Measurements from ENCODE around the gene COG5.
A peak's percentile ranks its signal among the peaks of the same experiment; 100 is the strongest.
"Not testable (repeated sequence)": the region's sequence is repeated elsewhere in the genome, so short reads cannot be mapped to it uniquely, and the experiment has no call there.

The COG5 gene

GRCh38 chr7:107269790-107270189 lies 293.9 kb downstream of the COG5 start:
- DNase-seq (ENCODE audit: low spot score) = no peak

- no peak for DNase-seq (ENCODE audit: low spot score)
Measured at GRCh38 chr7:107268594-107268993, 295.1 kb downstream of the COG5 start.

GRCh38 chr7:107267138-107267537 lies 296.6 kb downstream of the COG5 start:
- no peak for DNase-seq (ENCODE audit: low spot score)

GRCh38 chr7:107264723-107265122 lies 299.0 kb downstream of the COG5 start:
- no peak for DNase-seq (ENCODE audit: low spot score)

- no peak for DNase-seq (ENCODE audit: low spot score)
Measured at GRCh38 chr7:107262857-107263256, 300.9 kb downstream of the COG5 start.

GRCh38 chr7:107258737-107259136 lies 305.0 kb downstream of the COG5 start:
- DNase-seq (ENCODE audit: low spot score) = no peak

GRCh38 chr7:107255602-107256001 lies 308.1 kb downstream of the COG5 start:
- DNase-seq (ENCODE audit: low spot score) = no peak

GRCh38 chr7:107254398-107254985 lies 309.2 kb downstream of the COG5 start:
- no peak for DNase-seq (ENCODE audit: low spot score)

GRCh38 chr7:107253599-107253998 lies 310.1 kb downstream of the COG5 start:
- no peak for DNase-seq (ENCODE audit: low spot score)

- peak; percentile 41 for DNase-seq (ENCODE audit: low spot score)
Measured at GRCh38 chr7:107251963-107252362, 311.8 kb downstream of the COG5 start.

GRCh38 chr7:107248551-107249316 lies 315.0 kb downstream of the COG5 start:
- DNase-seq (ENCODE audit: low spot score) = no peak

- not testable (repeated sequence) for DNase-seq (ENCODE audit: low spot score)
Measured at GRCh38 chr7:107246836-107247235, 316.9 kb downstream of the COG5 start.

- no peak for DNase-seq (ENCODE audit: low spot score)
Measured at GRCh38 chr7:107244613-107245012, 319.1 kb downstream of the COG5 start.

GRCh38 chr7:107242267-107242666 lies 321.5 kb downstream of the COG5 start:
- no peak for DNase-seq (ENCODE audit: low spot score)

- no peak for DNase-seq (ENCODE audit: low spot score)
Measured at GRCh38 chr7:107237451-107237850, 326.3 kb downstream of the COG5 start.

GRCh38 chr7:107236862-107237261 lies 326.9 kb downstream of the COG5 start:
- no peak for DNase-seq (ENCODE audit: low spot score)

GRCh38 chr7:107234436-107234835 lies 329.3 kb downstream of the COG5 start:
- no peak for DNase-seq (ENCODE audit: low spot score)

GRCh38 chr7:107233981-107234380 lies 329.7 kb downstream of the COG5 start:
- no peak for DNase-seq (ENCODE audit: low spot score)

GRCh38 chr7:107233174-107233573 lies 330.5 kb downstream of the COG5 start:
- DNase-seq (ENCODE audit: low spot score) = peak; percentile 36

GRCh38 chr7:107232568-107233090 lies 331.1 kb downstream of the COG5 start:
- DNase-seq (ENCODE audit: low spot score) = peak; percentile 86

GRCh38 chr7:107230334-107230733 lies 333.4 kb downstream of the COG5 start:
- no peak for DNase-seq (ENCODE audit: low spot score)

GRCh38 chr7:107228291-107228690 lies 335.4 kb downstream of the COG5 start:
- DNase-seq (ENCODE audit: low spot score) = no peak

GRCh38 chr7:107224374-107225223 lies 339.1 kb downstream of the COG5 start:
- DNase-seq (ENCODE audit: low spot score) = no peak

Measured in SW480 (cell line).